Mesenteric fat pad (tissue), 1 donor: ENCODE data around the gene PROCA1. TPM values are rescaled to one million over a fixed set of nuclear protein-coding genes. Genes with fewer than 3 reads are reported as not detected.
"Not testable (repeated sequence)": the region's sequence is repeated elsewhere in the genome, so short reads cannot be mapped to it uniquely, and the experiment has no call there.

ENCODE experiments used
- DNase-seq: peaks from one replicate; pipeline ENCODE4 v3.0.0-alpha.2; 2020; ENCODE audit warnings: low spot score
- total RNA-seq: library from RNA; stranded (reverse); fragmentation: NEBNext Ultra II Directional; extraction: Animal tissue kit (Norgen Biotek cat#: 25700); gene quantifications from one replicate; pipeline ENCODE4 v1.2.1, GENCODE V29; 2021
- donor health status: DM: yes; HTN: yes; CAD: no.

Gene PROCA1
- total RNA-seq, 1 donor from 2014 or later = 1.3 TPM

DNA sequence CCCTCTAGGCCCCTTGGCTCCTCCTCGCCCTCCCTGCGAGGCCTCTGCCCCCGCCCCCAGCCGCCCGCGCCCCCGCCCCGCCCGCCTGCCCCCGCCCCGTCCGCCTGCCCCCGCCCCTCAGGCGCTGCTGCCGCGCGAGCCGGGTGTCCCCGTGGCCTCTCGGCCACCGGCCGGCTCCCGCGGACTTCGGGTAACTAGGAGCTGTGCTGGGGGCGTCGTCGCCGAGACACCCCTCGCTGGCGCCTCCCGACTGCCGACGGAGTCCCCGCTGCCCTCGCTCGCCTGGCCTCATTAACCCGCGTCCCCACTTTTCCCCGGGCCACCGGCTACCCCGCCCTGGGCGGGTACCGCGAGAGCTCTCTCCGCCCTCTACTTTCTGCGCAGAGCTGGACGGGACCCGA, 14.5 kb upstream of the PROCA1 start, which contains the start of gene TLCD1:
TSS of gene TLCD1 (minus strand) at position 8 of the 401 bp plus-strand sequence. CDS start 136 bp downstream, outside the sequence.
- no peak for DNase-seq

DNA sequence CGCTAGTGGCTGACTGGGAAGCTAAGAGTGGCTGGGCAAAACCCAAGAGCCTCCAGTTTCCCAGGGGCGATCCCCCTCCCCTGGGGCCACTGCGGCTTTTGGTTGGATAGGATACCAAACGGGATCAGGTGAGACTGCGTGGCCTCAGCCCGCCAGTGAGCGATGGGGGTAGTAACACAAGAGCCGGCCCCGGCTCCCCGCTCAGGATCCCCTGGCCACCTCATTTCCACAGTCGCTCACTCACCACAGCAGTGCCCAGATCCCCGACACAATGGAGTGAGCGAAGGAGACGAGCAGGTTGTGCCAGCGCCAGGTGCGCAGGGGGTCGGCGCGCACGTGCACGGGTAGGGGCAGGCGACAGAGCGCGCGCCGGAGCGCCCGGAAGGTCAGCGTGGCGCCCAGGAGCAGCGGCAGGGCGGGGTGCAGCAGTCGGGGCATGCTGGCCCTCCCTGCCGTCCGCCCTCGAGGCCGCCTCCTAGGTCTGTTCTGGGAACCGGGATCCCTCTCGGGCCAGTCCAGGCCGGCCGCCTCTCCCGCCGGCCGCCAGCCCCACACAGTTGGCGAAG, 14.1 kb upstream of the PROCA1 start:
- no peak for DNase-seq

DNA sequence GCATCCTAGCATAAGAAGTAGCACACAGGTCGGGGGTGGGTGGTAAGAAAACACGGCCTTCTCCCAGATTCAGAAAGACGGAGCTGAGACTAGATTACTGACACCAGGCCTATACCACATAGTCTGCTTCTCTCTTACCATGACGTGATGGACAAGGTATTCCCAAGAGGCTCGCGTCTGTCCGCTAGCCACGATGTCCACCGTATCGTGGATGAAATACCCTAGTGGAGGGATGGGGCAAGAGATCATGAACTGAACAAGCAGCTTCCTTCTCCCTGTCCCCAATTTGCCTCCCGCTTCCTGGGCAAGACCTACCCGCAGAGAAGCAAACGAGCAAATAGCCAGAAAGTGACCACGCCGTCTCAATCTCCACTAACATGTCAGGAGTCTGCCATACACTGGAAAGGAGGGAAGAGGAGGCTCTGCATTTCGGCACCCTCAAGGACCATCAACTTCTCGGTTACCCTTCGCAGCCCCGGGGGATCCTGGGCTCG, 13.5 kb upstream of the PROCA1 start:
- DNase-seq = no peak

DNA sequence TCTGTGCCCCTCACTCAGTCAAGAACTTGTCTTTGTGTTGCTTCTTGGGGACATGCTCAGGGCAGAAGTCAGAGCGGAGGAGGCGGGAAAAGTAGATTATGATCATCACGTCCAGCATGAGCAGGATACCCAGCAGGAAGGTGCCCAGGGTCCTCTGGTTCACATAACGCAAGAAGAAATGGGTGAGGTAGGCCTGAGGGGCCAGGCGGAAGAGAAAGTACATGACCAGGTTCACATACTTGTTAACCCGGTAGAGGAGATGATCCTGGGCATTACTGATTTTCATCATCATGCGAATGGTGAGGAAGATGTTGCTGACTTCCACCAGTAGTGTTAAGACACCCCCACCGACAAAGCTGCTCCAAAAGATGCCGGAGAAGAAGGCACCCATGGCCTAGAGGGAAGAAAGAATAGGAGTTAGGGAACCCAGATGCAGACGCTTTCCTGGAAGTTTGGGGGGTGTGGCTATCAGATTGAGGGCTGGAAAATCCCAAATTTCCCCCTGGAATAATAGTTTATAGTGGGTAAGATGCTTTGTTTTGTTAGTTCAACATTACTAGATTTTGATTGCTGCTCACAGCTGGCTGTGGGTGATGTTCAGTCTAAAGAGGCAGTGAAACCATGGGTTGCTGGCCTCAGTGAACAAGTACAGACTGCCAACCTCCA, 12.9 kb upstream of the PROCA1 start:
- no peak for DNase-seq

- not testable (repeated sequence) for DNase-seq
Measured at GRCh38 chr17:28723836-28724499, 12.3 kb upstream of the PROCA1 start.

DNA sequence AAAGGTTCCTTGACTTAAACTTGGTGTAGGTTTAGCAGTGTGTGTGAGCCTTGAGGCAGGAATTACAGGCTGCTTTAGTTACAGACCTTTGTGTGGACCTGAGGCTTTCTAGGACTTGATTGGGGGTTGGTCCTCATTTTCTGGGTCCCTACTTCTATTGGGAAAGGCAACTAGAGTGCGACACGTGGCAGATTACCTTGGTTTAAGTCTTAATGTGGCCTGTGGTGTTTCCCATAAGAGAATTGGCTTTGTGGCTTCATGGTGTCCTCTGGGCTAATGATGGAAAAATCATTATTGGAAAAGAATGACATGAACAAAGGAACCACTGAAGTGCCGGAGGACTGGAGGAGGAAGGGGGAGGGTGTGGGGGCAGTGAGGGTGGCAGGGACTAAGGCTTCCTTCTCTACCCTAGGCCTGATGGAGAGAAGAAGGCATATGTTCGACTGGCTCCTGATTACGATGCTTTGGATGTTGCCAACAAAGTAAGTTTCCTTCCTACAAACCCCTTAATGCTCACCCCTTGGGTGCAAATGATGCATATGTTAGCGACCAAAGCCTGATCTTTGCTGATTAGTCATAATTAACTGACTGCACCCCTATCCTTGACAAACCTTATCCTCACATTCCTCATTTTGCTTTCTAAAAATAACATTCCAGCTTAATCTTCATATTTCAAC, 11.6 kb upstream of the PROCA1 start:
- no peak for DNase-seq

- DNase-seq = no peak
Measured at GRCh38 chr17:28722417-28723158, 10.9 kb upstream of the PROCA1 start.

DNA sequence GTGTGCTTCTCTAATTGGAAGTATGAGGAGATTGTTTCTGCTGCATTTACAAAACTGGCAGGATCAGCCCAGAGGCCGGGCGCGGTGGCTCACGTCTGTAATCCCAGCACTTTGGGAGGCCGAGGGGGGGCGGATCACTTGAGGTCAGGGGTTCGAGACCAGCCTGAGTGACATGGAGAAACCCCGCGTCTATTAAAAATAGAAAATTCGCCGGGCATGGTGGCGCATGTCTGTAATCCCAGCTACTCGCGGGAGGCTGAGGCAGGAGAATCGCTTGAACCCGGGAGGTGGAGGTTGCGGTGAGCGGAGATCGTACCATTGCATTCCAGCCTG, 9.3 kb upstream of the PROCA1 start:
- not testable (repeated sequence) for DNase-seq

- DNase-seq = no peak
Measured at GRCh38 chr17:28720247-28720996, 8.7 kb upstream of the PROCA1 start.

DNA sequence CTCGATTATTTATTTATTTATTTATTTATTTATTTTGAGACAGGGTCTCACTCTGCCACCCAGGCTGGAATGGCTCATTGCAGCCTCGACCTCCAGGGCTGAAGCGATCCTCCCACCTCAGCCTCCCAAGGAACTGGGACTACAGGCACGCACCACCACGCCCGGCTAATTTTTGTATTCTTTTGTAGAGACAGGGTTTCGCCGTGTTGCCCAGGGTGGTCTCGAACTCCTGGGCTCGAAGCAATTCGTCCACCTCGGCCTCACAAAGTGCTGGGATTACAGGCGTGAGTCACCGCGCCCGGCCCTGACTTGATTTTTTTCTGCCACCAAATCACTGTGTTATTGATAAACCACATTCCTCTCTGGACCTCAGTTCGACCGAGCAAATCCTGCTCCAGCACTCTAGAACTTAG, 7.3 kb upstream of the PROCA1 start:
- DNase-seq = no peak

DNA sequence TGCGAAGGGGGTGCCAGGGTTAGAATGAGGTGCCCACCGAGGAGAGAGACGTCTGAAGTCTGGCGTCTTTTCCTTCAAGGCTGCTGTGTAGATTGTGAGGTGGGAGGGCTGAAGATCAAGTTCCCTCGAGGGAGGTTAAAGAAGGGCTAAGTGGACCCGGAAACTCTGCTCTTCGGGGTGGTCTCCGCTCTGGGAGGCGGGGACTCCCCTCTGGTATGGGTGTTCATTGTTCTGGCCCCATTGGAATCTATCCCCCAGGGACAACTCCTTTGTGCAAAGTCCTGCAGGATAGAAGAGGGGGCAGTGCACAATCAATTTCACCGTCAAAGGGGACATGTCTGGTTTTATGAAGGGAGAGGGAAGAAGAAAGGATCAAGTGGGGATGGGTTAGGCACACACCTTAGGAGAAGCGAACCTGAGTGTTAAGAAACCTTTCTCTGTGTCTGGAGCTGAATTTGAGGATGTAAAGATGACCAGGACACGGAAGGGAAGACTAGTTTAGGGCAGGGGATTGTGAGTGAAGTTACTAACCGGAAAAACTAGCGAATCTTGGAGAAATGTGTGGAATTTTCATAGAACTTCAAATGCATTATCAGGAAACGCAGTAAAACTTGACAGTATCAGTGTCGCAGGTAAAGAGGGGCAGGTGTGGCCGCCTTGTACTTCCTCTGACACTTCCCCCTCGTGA, 6.8 kb upstream of the PROCA1 start:
- no peak for DNase-seq

- no peak for DNase-seq
Measured at GRCh38 chr17:28717578-28718332, 6.1 kb upstream of the PROCA1 start, which contains the start of gene RAB34. Gene RAB34, minus strand, starts transcription at chr17:28717868. Its CDS starts 602 bp downstream, at chr17:28717266.

- no peak for DNase-seq
Measured at GRCh38 chr17:28716740-28717577, 5.3 kb upstream of the PROCA1 start.

DNA sequence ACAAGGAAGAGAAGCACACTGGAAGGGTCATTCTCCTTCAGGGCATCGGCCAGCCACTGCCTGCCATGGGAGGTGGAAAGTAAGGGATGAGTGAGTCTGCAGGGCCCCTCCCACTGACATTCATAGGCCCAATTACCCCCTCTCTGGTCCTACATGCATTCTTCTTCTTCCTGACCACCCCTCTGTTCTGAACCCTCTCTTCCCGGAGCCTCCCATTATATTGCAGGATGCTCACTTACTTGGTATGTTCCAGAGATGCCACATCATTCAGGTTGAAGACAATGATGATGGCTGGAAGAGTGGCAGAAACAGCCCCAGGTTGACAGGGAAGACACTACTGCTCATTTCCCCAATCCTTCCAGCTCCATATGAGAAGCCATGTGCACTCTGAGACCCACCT, 3.5 kb upstream of the PROCA1 start:
- no peak for DNase-seq

GRCh38 chr17:28714281-28714680, 2.6 kb upstream of the PROCA1 start:
- no peak for DNase-seq

- DNase-seq = no peak
Measured at GRCh38 chr17:28712705-28713415, 1.2 kb upstream of the PROCA1 start.

- DNase-seq = no peak
Measured at GRCh38 chr17:28712032-28712704, 480 bp upstream of the PROCA1 start.
